Thymus (tissue), 14 donors: ENCODE data around the gene GJA9. TPM values are rescaled to one million over a fixed set of nuclear protein-coding genes. Genes with fewer than 3 reads are reported as not detected.

Experiments used
- DNase-seq, 9 donors: peaks; one replicate each; pipeline ENCODE4 v3.0.0-alpha.2; 2013; ENCODE audit warnings: low spot score in 9 of 9, low read depth in 6 of 9, missing footprints in 1 of 9
- H3K27ac ChIP-seq, 2 donors: one replicate each; pipeline ENCODE4 v1.5.1; 2013; ENCODE audit warnings: control low read depth in 1 of 2, low read depth in 1 of 2, low read length in 1 of 2, mild to moderate bottlenecking in 1 of 2, moderate library complexity in 1 of 2
- H3K27me3 ChIP-seq, 2 donors: one replicate each; pipeline ENCODE4 v1.5.1; 2013; ENCODE audit warnings: low read length in 1 of 2; ENCODE audit not compliant: control insufficient read depth in 2 of 2, insufficient read depth in 1 of 2
- H3K36me3 ChIP-seq, 2 donors: one replicate each; pipeline ENCODE4 v1.5.1; 2013; ENCODE audit warnings: low read length in 1 of 2, mild to moderate bottlenecking in 1 of 2, moderate library complexity in 1 of 2; ENCODE audit not compliant: control insufficient read depth in 2 of 2, insufficient read depth in 2 of 2
- H3K4me1 ChIP-seq, 2 donors: one replicate each; pipeline ENCODE4 v1.5.1; 2013; ENCODE audit warnings: low read length in 2 of 2; ENCODE audit not compliant: control insufficient read depth in 2 of 2, insufficient read depth in 2 of 2
- H3K4me3 ChIP-seq, 2 donors: one replicate each; pipeline ENCODE4 v1.5.1; 2013; ENCODE audit warnings: low read length in 2 of 2, control low read depth in 1 of 2, mild to moderate bottlenecking in 1 of 2
- H3K9me3 ChIP-seq, 2 donors: one replicate each; pipeline ENCODE4 v1.5.1; 2013; ENCODE audit warnings: low read length in 1 of 2, mild to moderate bottlenecking in 1 of 2; ENCODE audit not compliant: control insufficient read depth in 2 of 2, insufficient read depth in 1 of 2
- WGBS: extraction: QIAGEN DNeasy Blood & Tissue Kit; methylation state at CpG from one replicate; pipeline ENCODE4 v1.1.7; 2013; 5-methylcytosine and 5-hydroxymethylcytosine counted together
- long read RNA-seq, 10 donors: transcript quantifications; one replicate each; lab custom pipeline, GENCODE V29; 2026
- polyA plus RNA-seq: library from polyadenylated mRNA; stranded (reverse); fragments of 200-250 nt; gene quantifications from one replicate; pipeline ENCODE4 v1.2.3, GENCODE V29; 2013
- total RNA-seq: library from RNA; stranded (reverse); fragments of 120-200 nt; gene quantifications from one replicate; pipeline ENCODE4 v1.2.4, GENCODE V29; 2013
- donor health status: healthy.

The GJA9 gene
- total RNA-seq (0.05 TPM), polyA plus RNA-seq (0.11 TPM)
- long read RNA-seq, donor 1, result 0 reads
- long read RNA-seq, donor 2, result 0 reads
- long read RNA-seq, donor 3, partial matches to known transcripts, result 0 of 1 reads
- long read RNA-seq, donor 3, other reads (novel, unspliced or antisense), result 0 of 1 reads
- long read RNA-seq, donor 4, result 0 reads
- long read RNA-seq, donor 5, result 0 reads
- long read RNA-seq, donor 6, result 0 reads
- long read RNA-seq, donor 7, partial matches to known transcripts, result 0 of 1 reads
- long read RNA-seq, donor 7, other reads (novel, unspliced or antisense), result 0 of 1 reads
- long read RNA-seq, donor 8, result 0 reads
- long read RNA-seq, donor 9, partial matches to known transcripts, result 0 of 1 reads
- long read RNA-seq, donor 9, other reads (novel, unspliced or antisense), result 0 of 1 reads
- long read RNA-seq, donor 10, result 0 reads

DNA sequence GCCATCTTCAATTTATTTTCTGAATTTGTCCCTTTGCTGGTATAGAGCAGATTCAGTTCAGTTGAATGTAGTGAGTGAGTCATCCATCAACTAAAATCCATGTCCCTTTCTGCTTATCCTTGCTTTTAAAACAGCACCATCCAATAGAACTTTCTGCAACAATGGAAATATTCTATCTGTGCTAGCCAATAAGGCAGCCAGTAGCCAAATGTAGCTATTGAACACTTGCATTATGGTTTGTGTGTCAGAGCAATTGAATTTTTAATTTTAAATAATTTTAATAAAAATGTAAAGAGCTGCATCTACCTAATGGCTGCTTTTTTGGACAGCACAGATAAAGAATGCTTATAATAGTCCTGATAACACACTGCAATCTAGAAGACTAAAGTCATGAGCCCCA is at the start of gene GJA9:
Gene GJA9, minus strand, starts transcription at position 101 of the 400 bp plus-strand sequence. CDS start 5,489 bp downstream, outside the sequence.
- H3K27me3 ChIP-seq, result no peaks in the 10 kb centered on the region
- H3K4me1 ChIP-seq, result no peaks in the 10 kb centered on the region
- H3K27ac ChIP-seq, result no peak within 1 kb of the TSS
- H3K9me3 ChIP-seq, result no peaks in the 10 kb centered on the region
- no peaks in the 10 kb centered on the region for H3K36me3 ChIP-seq
- DNase-seq, result no peak
- no peak within 1 kb of the TSS for H3K4me3 ChIP-seq

DNA sequence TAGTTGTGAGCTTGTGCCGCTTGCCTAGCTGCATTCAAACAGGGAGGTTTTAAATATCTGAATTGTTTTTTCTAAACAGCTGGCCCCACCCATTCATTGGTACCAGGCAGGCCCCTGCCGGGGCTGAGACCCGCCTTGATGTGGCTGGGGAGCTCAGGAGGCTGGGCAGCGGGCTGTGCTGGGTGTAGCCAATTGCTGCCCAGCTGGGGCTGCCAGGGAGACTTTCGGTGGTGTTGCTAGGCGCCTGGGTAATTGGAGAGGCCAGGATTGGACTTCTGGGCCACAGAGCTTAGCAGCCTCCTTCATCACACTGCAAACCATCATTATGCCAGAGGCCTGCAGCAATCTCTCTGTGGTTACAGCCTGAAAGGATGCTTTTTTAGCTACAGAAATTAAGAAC is 48.1 kb upstream of the GJA9 start:
- DNase-seq, result no peak
- no peak overlapping the region for H3K4me3 ChIP-seq
- H3K4me1 ChIP-seq, result no peaks in the 10 kb centered on the region
- WGBS, result 92% methylated on average over 6 of the region's 6 CpGs
- no peak overlapping the region for H3K27ac ChIP-seq
- H3K27me3 ChIP-seq, result no peaks in the 10 kb centered on the region
- no peaks in the 10 kb centered on the region for H3K36me3 ChIP-seq
- H3K9me3 ChIP-seq, result no peaks in the 10 kb centered on the region

DNA sequence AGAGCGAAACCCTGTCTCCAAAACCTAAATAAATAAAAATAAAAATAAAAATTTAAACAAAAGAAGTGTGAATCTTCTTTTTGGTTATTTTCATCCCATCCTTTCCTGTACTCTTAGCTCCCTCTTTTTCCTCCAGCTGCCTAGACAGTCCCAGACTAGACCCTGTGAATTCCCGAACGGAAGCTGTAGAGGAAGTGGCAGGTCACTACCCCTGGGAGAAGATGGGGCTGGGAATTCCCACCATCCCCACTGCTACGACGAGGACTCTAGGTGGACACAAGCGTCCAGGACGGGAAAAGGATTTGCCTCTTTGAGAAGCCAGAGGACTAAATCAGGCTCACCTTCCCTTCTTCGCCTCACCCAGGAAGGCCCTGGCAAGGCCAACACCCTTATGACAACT is 47.7 kb upstream of the GJA9 start:
- H3K9me3 ChIP-seq, result no peaks in the 10 kb centered on the region
- no peak for DNase-seq
- no peaks in the 10 kb centered on the region for H3K36me3 ChIP-seq
- H3K4me3 ChIP-seq, result no peak overlapping the region
- H3K4me1 ChIP-seq, result no peaks in the 10 kb centered on the region
- no peaks in the 10 kb centered on the region for H3K27me3 ChIP-seq
- no peak overlapping the region for H3K27ac ChIP-seq
- 97% methylated on average over 8 of the region's 8 CpGs for WGBS

DNA sequence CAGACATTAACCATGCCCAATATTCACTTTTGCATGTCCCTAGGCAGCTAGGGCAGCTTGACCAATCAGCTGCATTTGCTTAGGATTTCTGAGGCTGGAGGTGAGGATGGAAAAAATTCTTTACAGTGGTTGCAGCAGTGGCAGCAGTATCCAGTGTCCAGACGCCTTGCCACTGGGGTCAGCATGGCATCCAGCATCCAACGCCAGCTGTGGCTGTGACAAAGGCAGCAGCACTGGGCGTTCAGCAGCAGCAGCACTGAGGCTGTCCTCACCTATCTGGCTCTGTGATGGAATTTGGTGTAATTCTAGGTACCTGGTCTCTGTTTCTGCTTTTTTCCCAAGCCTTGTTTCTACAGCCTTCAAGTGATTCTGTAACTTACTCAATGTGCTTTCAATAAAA is 44.7 kb upstream of the GJA9 start:
- WGBS, result 96% methylated on average over 3 of the region's 3 CpGs
- Histone ChIP-seq H3K9me3 (no peaks in the 10 kb centered on the region), H3K27ac (no peak overlapping the region), H3K27me3 (no peaks in the 10 kb centered on the region), H3K36me3 (no peaks in the 10 kb centered on the region), H3K4me1 (no peaks in the 10 kb centered on the region), H3K4me3 (no peak overlapping the region)
- no peak for DNase-seq

DNA sequence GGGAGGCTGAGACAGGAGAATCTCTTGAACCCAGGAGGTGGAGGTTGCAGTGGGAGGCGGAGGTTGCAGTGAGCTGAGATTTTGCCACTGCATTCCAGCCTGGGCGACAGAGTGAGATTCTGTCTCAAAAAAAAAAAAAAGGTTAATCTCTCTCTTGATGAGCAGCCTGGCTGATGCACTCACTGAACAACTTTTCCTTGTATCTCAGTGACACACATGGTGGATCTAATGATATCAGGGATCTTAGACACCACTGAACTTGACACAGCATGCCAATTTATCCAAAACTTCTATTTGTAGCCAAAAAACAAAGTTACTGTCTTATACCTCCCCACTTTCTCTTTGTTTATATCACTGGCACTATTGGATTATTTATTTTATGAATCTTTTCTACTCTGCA is 44.0 kb upstream of the GJA9 start:
- no peak for DNase-seq
- WGBS, result 95% methylated on average over 2 of the region's 2 CpGs
- no peaks in the 10 kb centered on the region for H3K27me3 ChIP-seq
- H3K9me3 ChIP-seq, result no peaks in the 10 kb centered on the region
- no peak overlapping the region for H3K4me3 ChIP-seq
- no peak overlapping the region for H3K27ac ChIP-seq
- no peaks in the 10 kb centered on the region for H3K36me3 ChIP-seq
- no peaks in the 10 kb centered on the region for H3K4me1 ChIP-seq

DNA sequence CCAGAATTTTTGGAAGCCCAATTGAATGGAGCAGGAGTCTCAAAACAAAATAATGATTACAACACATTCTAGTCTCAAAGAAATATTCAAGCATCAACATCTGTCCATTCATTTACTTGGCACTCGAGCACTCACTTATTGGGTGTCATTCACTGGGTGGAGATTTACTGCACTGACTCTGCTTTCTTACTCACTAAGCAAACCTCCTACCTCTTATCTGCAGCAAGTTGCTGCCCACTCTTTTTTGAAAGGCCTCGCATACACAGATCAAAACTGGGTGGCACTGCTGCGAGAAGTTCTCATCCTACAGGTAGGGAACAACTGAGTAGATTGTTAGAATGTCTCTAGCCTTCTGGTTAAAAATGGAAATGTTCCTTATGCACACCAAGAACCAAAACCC is 42.2 kb upstream of the GJA9 start:
- Histone ChIP-seq H3K4me1 (no peaks in the 10 kb centered on the region), H3K9me3 (no peaks in the 10 kb centered on the region), H3K4me3 (no peak overlapping the region), H3K36me3 (no peaks in the 10 kb centered on the region), H3K27ac (no peak overlapping the region), H3K27me3 (no peaks in the 10 kb centered on the region)
- no peak for DNase-seq
- WGBS, result 96% methylated on average over 3 of the region's 3 CpGs

DNA sequence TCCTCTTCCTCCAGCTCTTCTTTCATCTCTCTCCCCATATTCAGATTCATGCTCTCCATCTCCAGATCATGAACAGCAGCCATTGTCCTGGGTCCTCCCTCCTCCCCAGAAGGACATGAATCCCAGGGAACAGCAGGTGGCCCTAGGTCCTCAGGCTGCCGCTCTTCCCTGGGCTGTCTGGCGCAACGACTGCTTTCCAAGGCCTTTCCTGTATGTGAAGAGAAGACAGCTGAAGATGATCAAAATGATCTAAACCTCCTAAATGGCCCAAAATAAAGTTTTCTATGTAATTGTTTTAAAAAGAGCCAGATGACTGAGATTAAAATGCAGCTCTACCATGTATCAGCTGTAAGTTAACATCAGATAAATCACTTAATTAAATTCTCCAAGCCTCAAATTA is 37.7 kb upstream of the GJA9 start:
- WGBS, result 88% methylated on average over 3 of the region's 3 CpGs
- no peaks in the 10 kb centered on the region for H3K27me3 ChIP-seq
- no peaks in the 10 kb centered on the region for H3K4me1 ChIP-seq
- no peak overlapping the region for H3K27ac ChIP-seq
- H3K9me3 ChIP-seq, result no peaks in the 10 kb centered on the region
- DNase-seq, result no peak
- H3K4me3 ChIP-seq, result no peak overlapping the region
- no peaks in the 10 kb centered on the region for H3K36me3 ChIP-seq

DNA sequence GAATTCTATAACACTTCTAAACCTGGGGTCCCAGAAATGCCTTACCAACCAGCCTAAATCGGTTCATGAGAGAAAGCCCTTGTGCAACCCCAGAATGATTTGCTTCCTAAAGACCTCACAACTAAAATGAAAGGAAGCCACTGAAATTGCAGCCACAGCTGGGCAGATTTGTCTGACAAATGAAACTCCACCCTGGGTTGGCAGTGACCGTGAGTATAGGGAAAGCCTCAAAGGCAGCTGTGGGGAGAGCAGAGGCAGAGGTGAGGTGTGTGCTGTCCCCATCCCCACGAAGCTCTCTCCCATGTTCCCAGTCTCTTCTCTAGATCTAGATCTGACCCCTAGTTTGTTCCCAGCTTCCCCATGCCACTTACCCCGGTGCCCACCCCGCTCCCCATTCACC is 37.2 kb upstream of the GJA9 start:
- H3K4me1 ChIP-seq, result no peaks in the 10 kb centered on the region
- H3K4me3 ChIP-seq, result no peak overlapping the region
- WGBS, result 81% methylated on average over 5 of the region's 5 CpGs
- no peaks in the 10 kb centered on the region for H3K27me3 ChIP-seq
- H3K9me3 ChIP-seq, result no peaks in the 10 kb centered on the region
- no peak overlapping the region for H3K27ac ChIP-seq
- no peaks in the 10 kb centered on the region for H3K36me3 ChIP-seq
- DNase-seq, result no peak

DNA sequence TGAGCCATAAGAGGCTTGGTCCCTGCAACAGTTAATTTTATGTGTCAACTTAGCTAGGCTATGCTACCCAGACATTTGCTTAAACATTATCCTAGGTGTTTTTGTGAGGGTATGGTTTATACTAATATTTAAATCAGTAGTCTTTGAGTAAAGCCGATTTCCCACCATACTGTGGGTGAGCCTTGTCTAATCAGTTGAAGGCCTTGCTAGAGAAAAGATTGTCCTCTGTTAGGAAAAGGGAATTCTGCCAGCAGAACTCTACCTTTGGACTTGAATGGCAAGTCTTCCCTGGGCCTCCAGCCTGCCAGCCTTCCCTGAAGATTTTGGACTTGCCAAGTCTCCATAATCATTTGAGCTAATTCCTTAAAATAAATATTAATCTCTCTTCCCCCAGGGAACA is 36.4 kb upstream of the GJA9 start:
- no peak overlapping the region for H3K4me3 ChIP-seq
- H3K4me1 ChIP-seq, result no peaks in the 10 kb centered on the region
- 97% methylated on average over 1 of the region's 1 CpG for WGBS
- H3K36me3 ChIP-seq, result no peaks in the 10 kb centered on the region
- no peak for DNase-seq
- no peaks in the 10 kb centered on the region for H3K27me3 ChIP-seq
- no peaks in the 10 kb centered on the region for H3K9me3 ChIP-seq
- H3K27ac ChIP-seq, result no peak overlapping the region
